Measurements from ENCODE around the gene PAK6. TPM values are rescaled to one million over a fixed set of nuclear protein-coding genes. Genes with fewer than 3 reads are reported as not detected.
A peak's percentile ranks its signal among the peaks of the same experiment; 100 is the strongest.

Gene PAK6
- total and polyA plus RNA-seq, 9 of the 15 experiments (the other 6 are each of a cell fraction or from before 2014, with no cell fraction given) = 0.03 to 0.74 (median 0.16) TPM; not detected in 2

DNA sequence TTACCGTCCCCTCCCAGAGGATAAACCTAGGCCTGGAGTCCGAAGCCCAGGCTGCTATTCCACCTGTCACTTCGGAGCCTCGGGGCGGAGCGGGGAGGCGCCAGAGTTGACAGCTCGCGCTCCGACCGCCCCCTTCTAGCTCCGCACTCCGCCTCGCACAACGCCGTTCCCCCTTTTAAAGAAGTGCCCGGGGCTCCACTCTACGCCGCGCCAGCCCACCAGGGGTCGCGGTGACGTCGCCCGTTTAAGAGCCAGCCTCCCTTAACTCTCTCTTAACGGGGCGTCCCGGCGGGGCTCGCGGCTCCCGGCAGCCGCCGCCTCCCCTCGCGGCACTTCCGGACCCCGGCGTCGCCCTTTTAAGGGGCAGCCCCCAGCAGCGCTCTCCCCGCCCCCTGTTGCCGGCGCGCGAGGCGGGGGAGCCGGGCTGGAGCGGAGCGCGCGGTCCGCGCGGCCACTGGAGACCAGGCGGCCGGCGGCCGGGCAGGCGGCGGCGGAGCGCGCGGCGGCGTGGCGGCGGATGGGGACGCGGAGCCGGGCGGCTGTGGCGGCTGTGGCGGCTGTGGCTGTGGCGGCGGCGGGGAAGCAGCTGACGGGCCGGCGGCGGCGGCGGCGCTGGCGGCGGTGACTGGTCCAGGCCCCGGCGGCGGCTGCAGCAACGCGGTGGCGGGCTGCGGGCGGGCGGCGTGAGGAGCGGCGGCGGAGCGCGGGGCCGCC is 84.5 kb downstream of the PAK6 start, which contains the start of gene INAFM2 (continued):
- TF ChIP-seq, protein P1, sequence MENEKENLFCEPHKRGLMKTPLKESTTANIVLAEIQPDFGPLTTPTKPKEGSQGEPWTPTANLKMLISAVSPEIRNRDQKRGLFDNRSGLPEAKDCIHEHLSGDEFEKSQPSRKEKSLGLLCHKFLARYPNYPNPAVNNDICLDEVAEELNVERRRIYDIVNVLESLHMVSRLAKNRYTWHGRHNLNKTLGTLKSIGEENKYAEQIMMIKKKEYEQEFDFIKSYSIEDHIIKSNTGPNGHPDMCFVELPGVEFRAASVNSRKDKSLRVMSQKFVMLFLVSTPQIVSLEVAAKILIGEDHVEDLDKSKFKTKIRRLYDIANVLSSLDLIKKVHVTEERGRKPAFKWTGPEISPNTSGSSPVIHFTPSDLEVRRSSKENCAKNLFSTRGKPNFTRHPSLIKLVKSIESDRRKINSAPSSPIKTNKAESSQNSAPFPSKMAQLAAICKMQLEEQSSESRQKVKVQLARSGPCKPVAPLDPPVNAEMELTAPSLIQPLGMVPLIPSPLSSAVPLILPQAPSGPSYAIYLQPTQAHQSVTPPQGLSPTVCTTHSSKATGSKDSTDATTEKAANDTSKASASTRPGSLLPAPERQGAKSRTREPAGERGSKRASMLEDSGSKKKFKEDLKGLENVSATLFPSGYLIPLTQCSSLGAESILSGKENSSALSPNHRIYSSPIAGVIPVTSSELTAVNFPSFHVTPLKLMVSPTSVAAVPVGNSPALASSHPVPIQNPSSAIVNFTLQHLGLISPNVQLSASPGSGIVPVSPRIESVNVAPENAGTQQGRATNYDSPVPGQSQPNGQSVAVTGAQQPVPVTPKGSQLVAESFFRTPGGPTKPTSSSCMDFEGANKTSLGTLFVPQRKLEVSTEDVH (IDR thresholded peaks at IDR 0.05; ENCODE audit: low read depth, partially characterized antibody) = no peak
- TF ChIP-seq, protein P2, sequence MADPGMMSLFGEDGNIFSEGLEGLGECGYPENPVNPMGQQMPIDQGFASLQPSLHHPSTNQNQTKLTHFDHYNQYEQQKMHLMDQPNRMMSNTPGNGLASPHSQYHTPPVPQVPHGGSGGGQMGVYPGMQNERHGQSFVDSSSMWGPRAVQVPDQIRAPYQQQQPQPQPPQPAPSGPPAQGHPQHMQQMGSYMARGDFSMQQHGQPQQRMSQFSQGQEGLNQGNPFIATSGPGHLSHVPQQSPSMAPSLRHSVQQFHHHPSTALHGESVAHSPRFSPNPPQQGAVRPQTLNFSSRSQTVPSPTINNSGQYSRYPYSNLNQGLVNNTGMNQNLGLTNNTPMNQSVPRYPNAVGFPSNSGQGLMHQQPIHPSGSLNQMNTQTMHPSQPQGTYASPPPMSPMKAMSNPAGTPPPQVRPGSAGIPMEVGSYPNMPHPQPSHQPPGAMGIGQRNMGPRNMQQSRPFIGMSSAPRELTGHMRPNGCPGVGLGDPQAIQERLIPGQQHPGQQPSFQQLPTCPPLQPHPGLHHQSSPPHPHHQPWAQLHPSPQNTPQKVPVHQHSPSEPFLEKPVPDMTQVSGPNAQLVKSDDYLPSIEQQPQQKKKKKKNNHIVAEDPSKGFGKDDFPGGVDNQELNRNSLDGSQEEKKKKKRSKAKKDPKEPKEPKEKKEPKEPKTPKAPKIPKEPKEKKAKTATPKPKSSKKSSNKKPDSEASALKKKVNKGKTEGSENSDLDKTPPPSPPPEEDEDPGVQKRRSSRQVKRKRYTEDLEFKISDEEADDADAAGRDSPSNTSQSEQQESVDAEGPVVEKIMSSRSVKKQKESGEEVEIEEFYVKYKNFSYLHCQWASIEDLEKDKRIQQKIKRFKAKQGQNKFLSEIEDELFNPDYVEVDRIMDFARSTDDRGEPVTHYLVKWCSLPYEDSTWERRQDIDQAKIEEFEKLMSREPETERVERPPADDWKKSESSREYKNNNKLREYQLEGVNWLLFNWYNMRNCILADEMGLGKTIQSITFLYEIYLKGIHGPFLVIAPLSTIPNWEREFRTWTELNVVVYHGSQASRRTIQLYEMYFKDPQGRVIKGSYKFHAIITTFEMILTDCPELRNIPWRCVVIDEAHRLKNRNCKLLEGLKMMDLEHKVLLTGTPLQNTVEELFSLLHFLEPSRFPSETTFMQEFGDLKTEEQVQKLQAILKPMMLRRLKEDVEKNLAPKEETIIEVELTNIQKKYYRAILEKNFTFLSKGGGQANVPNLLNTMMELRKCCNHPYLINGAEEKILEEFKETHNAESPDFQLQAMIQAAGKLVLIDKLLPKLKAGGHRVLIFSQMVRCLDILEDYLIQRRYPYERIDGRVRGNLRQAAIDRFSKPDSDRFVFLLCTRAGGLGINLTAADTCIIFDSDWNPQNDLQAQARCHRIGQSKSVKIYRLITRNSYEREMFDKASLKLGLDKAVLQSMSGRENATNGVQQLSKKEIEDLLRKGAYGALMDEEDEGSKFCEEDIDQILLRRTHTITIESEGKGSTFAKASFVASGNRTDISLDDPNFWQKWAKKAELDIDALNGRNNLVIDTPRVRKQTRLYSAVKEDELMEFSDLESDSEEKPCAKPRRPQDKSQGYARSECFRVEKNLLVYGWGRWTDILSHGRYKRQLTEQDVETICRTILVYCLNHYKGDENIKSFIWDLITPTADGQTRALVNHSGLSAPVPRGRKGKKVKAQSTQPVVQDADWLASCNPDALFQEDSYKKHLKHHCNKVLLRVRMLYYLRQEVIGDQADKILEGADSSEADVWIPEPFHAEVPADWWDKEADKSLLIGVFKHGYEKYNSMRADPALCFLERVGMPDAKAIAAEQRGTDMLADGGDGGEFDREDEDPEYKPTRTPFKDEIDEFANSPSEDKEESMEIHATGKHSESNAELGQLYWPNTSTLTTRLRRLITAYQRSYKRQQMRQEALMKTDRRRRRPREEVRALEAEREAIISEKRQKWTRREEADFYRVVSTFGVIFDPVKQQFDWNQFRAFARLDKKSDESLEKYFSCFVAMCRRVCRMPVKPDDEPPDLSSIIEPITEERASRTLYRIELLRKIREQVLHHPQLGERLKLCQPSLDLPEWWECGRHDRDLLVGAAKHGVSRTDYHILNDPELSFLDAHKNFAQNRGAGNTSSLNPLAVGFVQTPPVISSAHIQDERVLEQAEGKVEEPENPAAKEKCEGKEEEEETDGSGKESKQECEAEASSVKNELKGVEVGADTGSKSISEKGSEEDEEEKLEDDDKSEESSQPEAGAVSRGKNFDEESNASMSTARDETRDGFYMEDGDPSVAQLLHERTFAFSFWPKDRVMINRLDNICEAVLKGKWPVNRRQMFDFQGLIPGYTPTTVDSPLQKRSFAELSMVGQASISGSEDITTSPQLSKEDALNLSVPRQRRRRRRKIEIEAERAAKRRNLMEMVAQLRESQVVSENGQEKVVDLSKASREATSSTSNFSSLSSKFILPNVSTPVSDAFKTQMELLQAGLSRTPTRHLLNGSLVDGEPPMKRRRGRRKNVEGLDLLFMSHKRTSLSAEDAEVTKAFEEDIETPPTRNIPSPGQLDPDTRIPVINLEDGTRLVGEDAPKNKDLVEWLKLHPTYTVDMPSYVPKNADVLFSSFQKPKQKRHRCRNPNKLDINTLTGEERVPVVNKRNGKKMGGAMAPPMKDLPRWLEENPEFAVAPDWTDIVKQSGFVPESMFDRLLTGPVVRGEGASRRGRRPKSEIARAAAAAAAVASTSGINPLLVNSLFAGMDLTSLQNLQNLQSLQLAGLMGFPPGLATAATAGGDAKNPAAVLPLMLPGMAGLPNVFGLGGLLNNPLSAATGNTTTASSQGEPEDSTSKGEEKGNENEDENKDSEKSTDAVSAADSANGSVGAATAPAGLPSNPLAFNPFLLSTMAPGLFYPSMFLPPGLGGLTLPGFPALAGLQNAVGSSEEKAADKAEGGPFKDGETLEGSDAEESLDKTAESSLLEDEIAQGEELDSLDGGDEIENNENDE (IDR thresholded peaks at IDR 0.05; ENCODE audit: low read depth, low read length) = no peak
- TF ChIP-seq CHD4 (IDR thresholded peaks at IDR 0.05; ENCODE audit: insufficient read depth, insufficient replicate concordance, low read depth, low read length, poor library complexity, severe bottlenecking) = no peak
- TF ChIP-seq, protein P3, sequence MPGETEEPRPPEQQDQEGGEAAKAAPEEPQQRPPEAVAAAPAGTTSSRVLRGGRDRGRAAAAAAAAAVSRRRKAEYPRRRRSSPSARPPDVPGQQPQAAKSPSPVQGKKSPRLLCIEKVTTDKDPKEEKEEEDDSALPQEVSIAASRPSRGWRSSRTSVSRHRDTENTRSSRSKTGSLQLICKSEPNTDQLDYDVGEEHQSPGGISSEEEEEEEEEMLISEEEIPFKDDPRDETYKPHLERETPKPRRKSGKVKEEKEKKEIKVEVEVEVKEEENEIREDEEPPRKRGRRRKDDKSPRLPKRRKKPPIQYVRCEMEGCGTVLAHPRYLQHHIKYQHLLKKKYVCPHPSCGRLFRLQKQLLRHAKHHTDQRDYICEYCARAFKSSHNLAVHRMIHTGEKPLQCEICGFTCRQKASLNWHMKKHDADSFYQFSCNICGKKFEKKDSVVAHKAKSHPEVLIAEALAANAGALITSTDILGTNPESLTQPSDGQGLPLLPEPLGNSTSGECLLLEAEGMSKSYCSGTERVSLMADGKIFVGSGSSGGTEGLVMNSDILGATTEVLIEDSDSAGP (CRISPR knock-in tag; IDR thresholded peaks at IDR 0.05) = peak; percentile 75; the same call in 1 of the 2 replicates
- TF ChIP-seq, protein P4, sequence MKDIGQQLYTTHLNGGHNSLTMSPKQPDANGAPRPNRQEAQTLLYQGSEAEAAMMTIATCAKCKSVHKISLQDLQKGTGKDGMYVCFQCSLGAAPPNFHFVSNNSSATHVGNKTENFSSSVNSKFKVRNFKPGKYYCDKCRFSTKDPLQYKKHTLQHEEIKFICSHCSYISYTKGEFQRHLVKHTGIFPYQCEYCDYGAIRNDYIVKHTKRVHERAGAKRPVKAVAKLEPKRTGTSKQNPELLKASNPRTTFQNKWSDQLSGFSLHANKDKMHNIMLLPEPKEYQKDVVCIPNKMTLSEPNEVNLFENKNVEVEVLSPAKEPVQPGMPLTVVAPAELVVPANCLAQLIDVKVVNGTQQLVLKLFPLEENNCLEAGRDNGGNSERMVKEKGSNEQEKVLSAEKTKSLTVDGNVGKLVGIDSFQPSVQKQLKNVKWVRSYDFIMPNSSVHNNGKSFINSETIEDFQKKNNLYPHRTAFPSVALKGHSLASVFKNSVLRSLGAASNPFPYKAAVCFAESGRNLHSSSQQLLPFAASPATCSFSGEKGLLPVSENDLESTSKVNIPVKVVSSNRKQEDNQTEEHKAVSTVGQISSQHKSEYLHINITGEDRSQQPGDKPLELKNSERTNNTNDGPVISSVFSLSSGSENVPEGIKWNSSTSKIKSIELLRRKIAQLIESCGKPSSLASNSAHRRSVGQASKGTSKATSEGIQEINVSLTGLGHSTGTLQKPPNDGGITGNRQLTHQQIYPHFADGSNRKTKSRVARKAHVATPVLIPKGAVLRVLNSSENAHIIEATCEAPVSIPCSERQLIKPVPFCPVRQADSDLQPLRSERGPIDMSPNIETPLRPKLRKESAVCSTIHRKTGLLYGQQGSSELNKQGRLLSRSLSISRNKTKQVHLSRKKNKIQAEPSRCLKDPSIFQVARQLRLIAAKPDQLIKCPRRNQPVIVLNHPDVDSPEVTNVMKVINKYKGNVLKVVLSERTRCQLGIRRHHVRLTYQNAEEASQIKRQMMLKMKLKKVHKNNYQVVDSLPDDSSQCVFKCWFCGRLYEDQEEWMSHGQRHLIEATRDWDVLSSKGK (CRISPR knock-in tag; IDR thresholded peaks at IDR 0.05) = no peak

Measured in K562 (cell line).